ENCODE measurements around the gene TOX3.

TOX3 gene

DNA sequence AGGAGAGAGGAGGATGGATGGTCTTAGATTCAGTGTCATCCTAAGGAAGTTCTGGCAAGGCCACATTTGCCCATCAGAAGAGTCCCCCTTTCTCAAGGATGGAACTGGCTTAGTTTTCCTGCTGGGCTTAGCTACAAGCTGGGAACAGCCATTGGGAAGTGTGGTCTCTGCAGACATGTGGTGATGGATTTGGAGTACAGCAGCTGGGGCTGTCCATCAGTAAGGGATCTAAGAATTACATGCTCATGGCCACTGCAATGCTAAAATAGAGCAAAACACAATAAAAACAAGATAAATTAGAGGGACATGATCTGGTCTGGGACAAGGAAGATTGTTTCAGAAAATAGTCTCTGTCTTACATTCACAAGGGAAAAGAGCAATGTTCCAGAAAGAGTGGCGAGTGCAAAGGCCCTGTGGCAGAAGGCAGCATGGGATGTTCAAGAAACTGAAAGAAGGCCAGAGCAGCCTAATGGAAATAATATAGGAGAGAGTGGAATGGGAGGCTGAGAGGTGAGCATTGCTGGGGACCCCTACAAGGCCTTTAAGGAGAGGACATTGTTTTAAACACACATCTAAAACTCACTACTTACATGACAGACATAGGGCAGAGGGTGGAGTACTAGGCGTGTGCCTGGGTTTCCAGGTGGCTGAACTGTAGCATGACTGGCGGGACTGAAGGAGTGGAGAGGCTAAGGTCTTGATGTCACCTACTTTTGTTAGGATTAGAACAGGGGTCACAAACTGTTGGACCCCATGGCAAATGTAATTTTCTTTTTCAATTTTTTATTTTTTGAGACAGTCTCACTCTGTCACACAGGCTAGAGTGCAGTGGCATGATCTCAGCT lies 17.0 kb upstream of the TOX3 start:
- no peak for DNase-seq (ENCODE audit: low read depth)

DNA sequence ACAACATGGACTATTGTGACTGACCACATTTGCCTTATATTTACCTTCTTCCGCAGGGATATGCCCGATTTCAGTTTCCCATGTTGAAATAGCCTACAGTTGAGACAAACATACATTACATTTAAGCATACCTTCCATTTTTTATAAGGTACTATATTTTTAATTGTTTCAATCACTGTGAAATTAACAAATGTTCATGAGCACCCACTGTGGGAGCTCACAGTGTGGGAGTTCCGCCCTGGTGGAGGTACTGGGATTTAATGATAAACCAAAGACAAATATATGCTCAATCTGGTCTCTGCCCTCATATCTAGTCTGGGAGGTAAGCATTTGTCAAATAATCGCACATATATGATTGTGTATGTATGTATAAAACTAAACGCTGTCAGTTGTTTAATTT lies 15.8 kb upstream of the TOX3 start:
- DNase-seq (ENCODE audit: low read depth): no peak

GRCh38 chr16:52561910-52562741 lies 15.2 kb upstream of the TOX3 start:
- DNase-seq (ENCODE audit: low read depth): no peak

DNA sequence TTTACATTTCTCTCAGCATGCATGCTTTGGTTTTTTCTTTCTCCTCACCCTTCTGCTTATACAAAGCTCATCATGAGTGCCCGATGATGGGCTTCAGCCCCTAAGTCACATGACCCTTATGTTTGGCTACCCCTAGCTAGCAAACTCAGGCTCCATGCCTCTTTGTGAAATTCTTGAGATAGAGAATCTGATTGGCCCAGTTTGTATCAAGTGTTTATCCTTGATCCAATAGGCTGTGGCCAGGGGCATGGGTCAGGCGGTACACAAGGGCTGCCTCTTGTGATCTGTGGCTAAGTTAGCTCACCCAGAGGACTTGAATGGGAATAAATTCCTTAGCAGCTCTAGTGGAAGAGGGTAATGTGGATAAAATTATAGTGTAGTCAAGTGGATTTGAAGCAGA lies 11.5 kb upstream of the TOX3 start:
- DNase-seq (ENCODE audit: low read depth): no peak

GRCh38 chr16:52557236-52557635 lies 10.3 kb upstream of the TOX3 start:
- no peak for DNase-seq (ENCODE audit: low read depth)

DNA sequence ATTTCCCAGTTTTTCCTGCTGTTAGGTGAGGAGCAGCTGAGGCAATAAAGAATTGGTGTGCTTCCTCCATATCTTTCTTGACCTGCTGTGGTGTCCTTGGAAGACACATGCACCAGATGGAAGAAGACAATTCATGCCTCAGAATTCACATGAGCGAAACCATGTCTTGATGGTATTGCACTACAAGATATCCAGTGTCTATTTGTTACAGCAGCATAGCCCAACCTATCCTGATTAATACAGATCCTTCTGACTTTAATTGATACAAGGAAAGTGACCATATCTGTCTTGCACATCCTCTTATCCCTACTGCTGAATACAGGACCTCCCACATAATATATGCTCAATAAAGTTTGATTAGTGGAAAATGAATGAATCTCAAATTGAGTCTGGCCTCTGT lies 9.1 kb upstream of the TOX3 start:
- no peak for DNase-seq (ENCODE audit: low read depth)

DNA sequence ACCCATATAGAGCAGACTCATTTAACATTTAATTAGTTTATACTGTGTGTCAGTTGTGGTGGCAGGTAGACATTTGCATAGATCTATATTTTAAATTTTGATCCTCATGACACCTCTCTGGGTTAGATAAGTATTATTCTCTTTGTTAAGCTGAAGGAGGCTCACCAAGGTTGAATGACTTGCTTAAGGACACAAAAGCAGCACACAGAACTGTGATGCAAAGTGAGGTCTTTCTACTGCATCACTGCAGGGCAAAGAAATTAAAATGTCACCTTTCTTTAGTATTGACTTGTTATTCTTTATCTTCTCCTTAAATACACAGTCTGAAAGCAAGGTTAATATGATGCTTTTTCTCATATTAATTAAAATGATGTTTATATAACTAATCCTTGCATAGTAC lies 8.6 kb upstream of the TOX3 start:
- no peak for DNase-seq (ENCODE audit: low read depth)

DNA sequence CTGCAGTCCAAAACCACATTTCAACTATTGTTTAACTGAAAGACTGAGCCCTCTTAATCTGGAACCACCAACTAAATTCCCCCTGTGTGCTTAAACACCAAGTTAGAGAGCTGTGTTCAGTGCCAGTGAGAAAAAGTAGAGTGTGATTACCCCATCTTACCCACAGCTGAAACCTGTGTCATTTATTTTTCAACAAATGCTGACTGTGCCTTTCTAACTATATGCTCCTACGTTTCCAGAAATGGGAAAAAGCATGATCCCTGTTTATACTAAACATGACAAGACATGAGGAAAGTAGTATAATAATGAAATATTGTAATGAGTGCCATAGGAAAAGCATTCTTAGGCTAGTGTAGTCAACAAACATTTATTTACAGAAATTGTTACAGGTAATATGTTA lies 7.4 kb upstream of the TOX3 start:
- no peak for DNase-seq (ENCODE audit: low read depth)

GRCh38 chr16:52553322-52553721 lies 6.4 kb upstream of the TOX3 start:
- no peak for DNase-seq (ENCODE audit: low read depth)

GRCh38 chr16:52552643-52553042 lies 5.7 kb upstream of the TOX3 start:
- DNase-seq (ENCODE audit: low read depth): no peak

DNA sequence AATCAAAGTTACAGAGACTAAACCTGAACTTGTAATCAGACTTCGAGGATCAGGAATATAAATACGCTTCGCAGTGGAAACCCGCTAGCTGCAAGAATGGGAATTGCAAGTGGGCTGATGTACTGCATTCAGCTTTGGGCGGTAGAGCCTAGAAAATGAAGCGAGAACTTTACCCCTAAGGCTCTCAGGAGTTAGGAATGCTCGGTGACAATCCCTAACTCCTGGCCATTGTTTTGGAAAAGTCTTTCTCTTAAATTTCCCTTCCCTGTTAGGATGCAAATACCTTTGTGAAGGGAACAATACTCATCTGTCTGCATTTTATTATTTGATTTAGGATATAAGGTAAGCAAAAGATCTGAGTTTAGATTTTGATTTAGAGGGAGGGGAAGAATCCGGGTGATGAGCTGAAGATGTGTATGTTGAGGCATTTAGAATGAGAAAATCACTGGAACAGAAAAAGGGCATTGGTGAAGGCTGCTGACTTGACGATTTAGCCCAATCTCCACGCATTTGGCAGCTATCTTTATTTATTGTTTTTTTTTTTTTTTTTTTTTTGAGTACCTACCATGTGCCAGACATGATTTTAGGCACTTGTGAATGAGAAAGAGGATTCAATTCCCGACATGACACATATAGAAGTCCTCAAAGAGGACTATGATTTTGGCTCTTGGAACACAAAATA lies 2.2 kb upstream of the TOX3 start:
- DNase-seq (ENCODE audit: low read depth): no peak

- DNase-seq (ENCODE audit: low read depth): no peak
These were observed 1.5 kb upstream of the TOX3 start for GRCh38 chr16:52548261-52549010.

DNA sequence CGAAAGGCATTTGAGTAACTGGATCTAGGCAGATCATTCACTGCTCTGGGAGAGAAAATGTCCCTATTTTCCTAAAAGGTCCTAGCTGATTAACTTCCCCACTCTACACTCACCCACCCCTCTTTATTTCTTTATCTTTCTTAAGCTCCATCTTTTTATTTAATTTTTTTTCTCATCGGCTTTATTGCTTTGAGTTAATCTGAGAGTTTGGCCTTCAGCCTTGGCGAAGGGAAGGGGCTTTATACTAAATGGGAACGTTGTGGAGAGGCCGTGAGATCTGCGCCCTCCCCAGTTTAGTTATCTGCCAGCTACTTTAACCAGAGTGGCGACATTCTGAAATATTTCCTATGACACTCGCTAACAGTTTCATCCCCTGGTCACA lies 882 bp upstream of the TOX3 start:
- DNase-seq (ENCODE audit: low read depth): no peak

DNA sequence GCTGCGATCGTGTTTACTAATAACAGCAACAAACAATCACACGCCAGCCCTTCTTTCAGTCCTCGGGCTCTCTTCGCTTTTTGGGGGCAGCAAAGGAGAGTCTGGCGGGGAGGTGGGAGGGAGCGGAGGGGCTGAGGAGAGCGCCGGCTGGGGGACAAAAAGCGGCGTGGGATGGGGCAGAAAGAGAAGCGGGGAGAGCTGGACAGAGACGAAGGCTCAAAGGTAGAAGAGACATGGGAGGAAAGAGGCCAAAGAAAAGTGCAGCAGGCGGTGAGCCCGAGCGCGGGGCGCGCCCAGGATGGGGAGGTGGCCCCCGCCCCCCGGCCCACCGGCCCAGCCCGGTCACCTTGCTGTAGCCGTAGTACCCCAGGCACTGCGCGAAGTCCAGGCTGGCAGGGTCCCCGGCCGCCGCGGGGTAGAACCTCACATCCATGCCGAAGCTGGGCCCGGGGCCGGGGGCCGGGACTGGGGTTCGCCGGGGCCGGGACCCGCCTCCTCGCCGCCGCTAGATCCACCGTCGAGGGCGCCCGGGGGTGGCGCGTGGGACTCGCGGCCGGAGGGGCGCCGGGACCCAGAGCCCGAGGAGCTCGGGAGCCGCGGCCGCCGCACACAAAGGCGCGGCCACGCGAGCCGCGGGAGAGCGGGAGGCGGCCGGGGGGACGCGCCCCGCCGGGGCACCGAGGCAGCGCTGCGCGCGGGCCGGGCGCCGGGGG lies 496 bp downstream of the TOX3 start:
- DNase-seq (ENCODE audit: low read depth): no peak

GRCh38 chr16:52545898-52546266 lies 1.1 kb downstream of the TOX3 start:
- no peak for DNase-seq (ENCODE audit: low read depth)

GRCh38 chr16:52545222-52545897 lies 1.6 kb downstream of the TOX3 start:
- DNase-seq (ENCODE audit: low read depth): no peak

- no peak for DNase-seq (ENCODE audit: low read depth)
These were observed 2.2 kb downstream of the TOX3 start for GRCh38 chr16:52544703-52545102.

DNA sequence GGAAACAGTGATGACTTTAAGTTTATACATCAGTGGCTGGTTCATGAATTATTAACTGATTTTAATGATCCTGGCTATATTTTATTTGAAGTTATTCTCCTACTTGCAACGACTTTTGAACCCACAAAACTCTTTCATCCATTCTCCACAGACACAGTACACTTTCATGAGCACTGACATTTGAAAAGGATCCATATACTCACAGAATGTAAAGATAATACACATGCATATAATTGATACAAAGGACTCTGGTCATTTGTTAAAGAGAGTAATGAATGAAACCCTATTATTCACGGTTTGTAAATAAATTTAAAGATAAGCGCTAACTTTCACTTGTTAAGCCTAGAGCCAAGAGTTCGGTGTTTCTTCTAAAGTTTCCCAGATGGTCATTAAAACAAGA lies 3.3 kb downstream of the TOX3 start:
- no peak for DNase-seq (ENCODE audit: low read depth)

DNA sequence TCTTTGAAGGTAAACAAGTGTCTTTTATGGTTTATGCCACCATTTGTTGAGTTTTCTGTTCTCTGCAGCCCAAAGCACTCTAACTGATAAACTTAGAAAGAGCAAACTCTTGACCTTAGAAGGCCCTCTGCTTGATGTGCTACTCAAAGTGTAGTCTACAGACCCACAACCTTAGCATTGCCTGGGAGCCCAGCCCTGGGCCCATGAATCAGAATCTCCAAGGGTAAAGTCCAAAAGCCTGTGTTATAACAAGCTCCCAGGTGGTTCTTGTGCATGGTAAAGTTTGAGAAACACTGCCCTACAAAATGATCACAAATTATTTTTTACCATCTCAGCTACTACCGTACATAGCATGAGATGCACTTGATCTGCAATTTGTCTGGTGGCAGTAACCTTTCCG lies 6.0 kb downstream of the TOX3 start:
- DNase-seq (ENCODE audit: low read depth): no peak

DNA sequence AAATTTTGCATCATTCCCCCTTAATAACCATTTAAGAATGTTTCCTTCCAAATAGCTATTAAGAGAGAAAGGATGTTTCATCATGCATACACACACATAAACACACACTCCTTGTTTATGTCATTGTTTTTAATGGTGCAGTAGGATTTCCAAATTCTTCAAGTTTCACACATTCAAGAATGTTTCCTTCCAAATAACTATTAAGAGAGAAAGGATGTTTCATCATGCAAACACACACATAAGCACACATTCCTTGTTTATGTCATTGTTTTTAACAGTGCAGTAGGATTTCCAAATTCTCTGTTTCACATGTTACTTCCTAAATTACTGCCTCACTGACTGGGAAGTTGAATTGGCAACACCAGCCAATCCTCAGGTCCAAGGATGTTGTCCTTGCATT lies 7.8 kb downstream of the TOX3 start:
- no peak for DNase-seq (ENCODE audit: low read depth)

DNA sequence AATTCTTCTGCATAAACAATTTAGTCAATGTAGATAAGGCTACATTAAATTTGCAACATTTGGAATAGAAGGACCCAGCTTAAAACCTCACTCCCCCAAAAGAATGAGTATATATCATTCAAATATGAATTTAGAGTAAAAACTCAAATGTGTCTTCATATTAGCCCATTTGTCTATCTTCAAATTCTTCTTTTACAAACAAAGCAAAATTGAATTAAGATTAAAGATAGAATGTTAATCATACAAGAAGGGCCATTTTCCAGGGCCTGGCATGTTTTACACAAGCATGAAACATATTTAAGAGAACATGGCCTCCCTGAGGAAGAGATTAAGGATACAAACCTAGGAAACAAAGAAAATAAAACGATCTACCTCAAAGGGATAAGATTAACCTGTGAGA lies 8.4 kb downstream of the TOX3 start:
- DNase-seq (ENCODE audit: low read depth): no peak

All from T-helper 22 cell (primary cell).